Heart left ventricle (tissue), 13 donors: ENCODE measurements around the gene DPEP1.

ENCODE experiments used
- POLR2A ChIP-seq, 2 donors: fragments of 450-650 bp; IDR thresholded peaks; one replicate each; pipeline ENCODE4 v1.6.1; 2017; ENCODE audit warnings: antibody characterized with exemption in 2 of 2, mild to moderate bottlenecking in 2 of 2, moderate library complexity in 2 of 2
- TF ChIP-seq, protein P1 (sequence below), 12 donors: fragments of 200-600 bp; sonication (generic) in 4 of 12; IDR thresholded peaks; one replicate each; pipeline versions ENCODE4 v1.5.0 to v1.8.0; 2018 to 2022; ENCODE audit warnings: antibody characterized with exemption in 12 of 12, mild to moderate bottlenecking in 5 of 12
- donor health status: ischemic (EF 13 %, LVEDD 7.1; RV severe dilation, severe dysfunction).
- donor health status: DM: no; HTN: yes; CAD: no.
- donor health status: DM: no; HTN: no; CAD: no.
- donor health status: ischemic (EF 25% LVEDD 6.9; RV normal size, moderate dysfunction).
- donor health status: ischemic (EF 25% LVEDD 5.7; RV mildly dilated, moderate dysfunction).
- donor health status: ischemic (EF 35%, LVEDD 5.7; RV mildly dilated, moderate dysfunction).
- donor health status: nonischemic (EF 11% LVEDD 7.7; RV severe dilation, severe dysfunction).
- donor health status: DM: yes; HTN: yes; CAD: no.
- donor health status: PGD.
- donor health status: ischemic (EF 29% LVEDD 5.4; RV normal size, mild dysfunction).
- donor health status: nonischemic (EF 23%, LVEDD 6.1; RV moderate dilation, normal function).

DNA sequence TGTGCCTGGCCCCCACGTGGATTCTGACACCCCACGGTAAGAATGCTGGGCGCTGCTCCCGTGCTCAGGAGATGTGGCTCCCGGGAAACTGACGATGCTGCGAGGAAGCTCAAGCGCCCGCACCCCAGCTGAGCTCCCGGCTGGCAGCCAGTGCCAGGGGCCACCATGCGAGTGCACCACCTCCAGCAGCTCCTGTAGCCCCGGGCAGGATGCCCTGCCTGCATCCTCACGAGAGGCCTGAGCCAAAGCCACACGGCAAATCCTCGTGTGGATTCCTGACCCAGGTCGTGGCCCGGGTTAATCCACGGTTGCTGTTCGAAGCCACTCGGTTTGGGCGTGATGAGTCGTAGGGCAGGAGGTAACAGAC is 11.6 kb upstream of the DPEP1 start:
- TF ChIP-seq, protein P1, sequence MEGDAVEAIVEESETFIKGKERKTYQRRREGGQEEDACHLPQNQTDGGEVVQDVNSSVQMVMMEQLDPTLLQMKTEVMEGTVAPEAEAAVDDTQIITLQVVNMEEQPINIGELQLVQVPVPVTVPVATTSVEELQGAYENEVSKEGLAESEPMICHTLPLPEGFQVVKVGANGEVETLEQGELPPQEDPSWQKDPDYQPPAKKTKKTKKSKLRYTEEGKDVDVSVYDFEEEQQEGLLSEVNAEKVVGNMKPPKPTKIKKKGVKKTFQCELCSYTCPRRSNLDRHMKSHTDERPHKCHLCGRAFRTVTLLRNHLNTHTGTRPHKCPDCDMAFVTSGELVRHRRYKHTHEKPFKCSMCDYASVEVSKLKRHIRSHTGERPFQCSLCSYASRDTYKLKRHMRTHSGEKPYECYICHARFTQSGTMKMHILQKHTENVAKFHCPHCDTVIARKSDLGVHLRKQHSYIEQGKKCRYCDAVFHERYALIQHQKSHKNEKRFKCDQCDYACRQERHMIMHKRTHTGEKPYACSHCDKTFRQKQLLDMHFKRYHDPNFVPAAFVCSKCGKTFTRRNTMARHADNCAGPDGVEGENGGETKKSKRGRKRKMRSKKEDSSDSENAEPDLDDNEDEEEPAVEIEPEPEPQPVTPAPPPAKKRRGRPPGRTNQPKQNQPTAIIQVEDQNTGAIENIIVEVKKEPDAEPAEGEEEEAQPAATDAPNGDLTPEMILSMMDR (IDR thresholded peaks at IDR 0.05) = no peak
- no peak for TF ChIP-seq POLR2A (IDR thresholded peaks at IDR 0.05)
